ENCODE data around the gene KIRREL1. TPM values are rescaled to one million over a fixed set of nuclear protein-coding genes. Genes with fewer than 3 reads are reported as not detected.

Gene KIRREL1
- total RNA-seq, 1 experiment from 2014 or later, result 30.7 TPM

GRCh38 chr1:157967205-157967604 lies 26.2 kb upstream of the KIRREL1 start:
- H3K27me3 ChIP-seq (ENCODE audit: insufficient read depth, low read depth), result peaks cover 18% of the 10 kb centered on the region; the same call in 1 of the 2 replicates
- H4K20me1 ChIP-seq (ENCODE audit: insufficient read depth), result no peaks in the 10 kb centered on the region
- H3K79me2 ChIP-seq (ENCODE audit: low read depth), result no peaks in the 10 kb centered on the region
- H3K9me3 ChIP-seq (ENCODE audit: insufficient read depth, low read depth), result no peaks in the 10 kb centered on the region
- intact Hi-C loops (cut with micrococcal nuclease; ENCODE audit: unreplicated experiment), result loop anchor here (10.0 kb wide), 2 partner anchors 1038 to 1108 kb away; partner anchors contain the start of genes AIM2 and IFI16
- no peak overlapping the region for H2AFZ ChIP-seq
- H3K4me3 ChIP-seq, result no peak overlapping the region
- no peak overlapping the region for H3K27ac ChIP-seq
- CTCF ChIA-PET, result interaction anchor here (0.7 kb wide), 1 partner anchor 189 kb away, joined by 4 read pairs; no protein-coding TSS in a partner anchor
- no peak for DNase-seq
- H3K4me2 ChIP-seq, result no peak overlapping the region
- no peaks in the 10 kb centered on the region for H3K9me2 ChIP-seq (ENCODE audit: insufficient read depth)
- POLR2A ChIA-PET (ENCODE audit: unreplicated experiment), result no interaction called here
- BruUV-seq (replicated peaks), result no TSS peak
- no peaks in the 10 kb centered on the region for H3K36me3 ChIP-seq (ENCODE audit: low read depth)
- no peaks in the 10 kb centered on the region for H3F3A ChIP-seq (ENCODE audit: insufficient read depth, low read depth)
- TF ChIP-seq EZH2 (IDR thresholded peaks at IDR 0.05; ENCODE audit: low read depth) (no peak), CTCF (conservative IDR thresholded peaks at IDR 0.05) (no peak)
- H3K4me1 ChIP-seq (replicated peaks; ENCODE audit: insufficient read depth), result no peaks in the 10 kb centered on the region

- intact Hi-C loops (cut with micrococcal nuclease; ENCODE audit: unreplicated experiment), result loop anchor here (10.0 kb wide), 2 partner anchors 1036 to 1106 kb away; partner anchors contain the start of genes AIM2 and IFI16
- no peaks in the 10 kb centered on the region for H3K4me1 ChIP-seq (replicated peaks; ENCODE audit: insufficient read depth)
- DNase-seq, result no peak
- no TSS peak for BruUV-seq (replicated peaks)
- H3K9me3 ChIP-seq (ENCODE audit: insufficient read depth, low read depth), result no peaks in the 10 kb centered on the region
- no peak overlapping the region for H3K27ac ChIP-seq
- H3K36me3 ChIP-seq (ENCODE audit: low read depth), result no peaks in the 10 kb centered on the region
- H3F3A ChIP-seq (ENCODE audit: insufficient read depth, low read depth), result no peaks in the 10 kb centered on the region
- no peak overlapping the region for H3K4me2 ChIP-seq
- peaks cover 18% of the 10 kb centered on the region; the same call in 1 of the 2 replicates for H3K27me3 ChIP-seq (ENCODE audit: insufficient read depth, low read depth)
- ChIA-PET POLR2A (ENCODE audit: unreplicated experiment) (interaction anchor here (0.6 kb wide), 1 partner anchor 15 kb away, joined by 3 read pairs; no protein-coding TSS in a partner anchor), CTCF (interaction anchor here (0.6 to 1.2 kb wide), 3 partner anchors 13 to 153 kb away, joined by 3 to 5 read pairs (median 4); no protein-coding TSS in a partner anchor)
- no peaks in the 10 kb centered on the region for H3K9me2 ChIP-seq (ENCODE audit: insufficient read depth)
- H4K20me1 ChIP-seq (ENCODE audit: insufficient read depth), result no peaks in the 10 kb centered on the region
- no peaks in the 10 kb centered on the region for H3K79me2 ChIP-seq (ENCODE audit: low read depth)
- no peak overlapping the region for H3K4me3 ChIP-seq
- TF ChIP-seq CTCF (conservative IDR thresholded peaks at IDR 0.05), result no peak
- TF ChIP-seq EZH2 (IDR thresholded peaks at IDR 0.05; ENCODE audit: low read depth), result no peak
- no peak overlapping the region for H2AFZ ChIP-seq
Measured at GRCh38 chr1:157968508-157968907, 24.9 kb upstream of the KIRREL1 start.

GRCh38 chr1:157968946-157969345 lies 24.5 kb upstream of the KIRREL1 start:
- ChIA-PET CTCF (interaction anchor here (0.6 to 1.2 kb wide), 3 partner anchors 13 to 153 kb away, joined by 3 to 5 read pairs (median 4); no protein-coding TSS in a partner anchor), POLR2A (ENCODE audit: unreplicated experiment) (interaction anchor here (0.6 kb wide), 1 partner anchor 14 kb away, joined by 3 read pairs; no protein-coding TSS in a partner anchor)
- H4K20me1 ChIP-seq (ENCODE audit: insufficient read depth), result no peaks in the 10 kb centered on the region
- no peaks in the 10 kb centered on the region for H3F3A ChIP-seq (ENCODE audit: insufficient read depth, low read depth)
- no peaks in the 10 kb centered on the region for H3K79me2 ChIP-seq (ENCODE audit: low read depth)
- H3K36me3 ChIP-seq (ENCODE audit: low read depth), result no peaks in the 10 kb centered on the region
- H2AFZ ChIP-seq, result no peak overlapping the region
- no peak overlapping the region for H3K4me3 ChIP-seq
- H3K27me3 ChIP-seq (ENCODE audit: insufficient read depth, low read depth), result peaks cover 19% of the 10 kb centered on the region; the same call in 1 of the 2 replicates
- H3K4me1 ChIP-seq (replicated peaks; ENCODE audit: insufficient read depth), result no peaks in the 10 kb centered on the region
- H3K27ac ChIP-seq, result no peak overlapping the region
- H3K4me2 ChIP-seq, result no peak overlapping the region
- no TSS peak for BruUV-seq (replicated peaks)
- intact Hi-C loops (cut with micrococcal nuclease; ENCODE audit: unreplicated experiment), result loop anchor here (1.0 to 10.0 kb wide), 5 partner anchors 23 to 1106 kb away; partner anchors contain the start of genes AIM2 and IFI16
- TF ChIP-seq EZH2 (IDR thresholded peaks at IDR 0.05; ENCODE audit: low read depth), result no peak
- no peak for TF ChIP-seq CTCF (conservative IDR thresholded peaks at IDR 0.05)
- no peak for DNase-seq
- no peaks in the 10 kb centered on the region for H3K9me2 ChIP-seq (ENCODE audit: insufficient read depth)
- H3K9me3 ChIP-seq (ENCODE audit: insufficient read depth, low read depth), result no peaks in the 10 kb centered on the region

All from PC-9 (cell line).